Anterior cingulate cortex (tissue), 58 donors: ENCODE measurements around the gene PTRH1.
A peak's percentile ranks its signal among the peaks of the same experiment; 100 is the strongest.

Experiments
- DNase-seq, 58 donors: peaks; one replicate each; lab custom pipeline; 2025; lab: John Stamatoyannopoulos, UW

Gene PTRH1

GRCh38 chr9:127667906-127668305, 47.6 kb downstream of the PTRH1 start:
- DNase-seq, result peak in 2 of 58 donors; percentile 20 to 23

- DNase-seq, result peak in 5 of 58 donors; percentile 5 to 40 (median 37)
Measured at GRCh38 chr9:127667127-127667844, 48.2 kb downstream of the PTRH1 start.

- DNase-seq, result peak in 4 of 58 donors; percentile 15 to 28 (median 18)
Measured at GRCh38 chr9:127664678-127665507, 50.6 kb downstream of the PTRH1 start.

- no peak for DNase-seq
Measured at GRCh38 chr9:127664324-127664677, 51.2 kb downstream of the PTRH1 start.
